Hepatocyte (in vitro differentiated cells): ENCODE measurements around the gene MYO1D. TPM values are rescaled to one million over a fixed set of nuclear protein-coding genes. Genes with fewer than 3 reads are reported as not detected.

ENCODE experiments used
- DNase-seq: peaks from one replicate; pipeline ENCODE4 v3.0.0-alpha.2; 2016; ENCODE audit warnings: low spot score
- H2AFZ ChIP-seq: fragments of 200-600 bp; sonication (generic); 2 replicates; pipeline ENCODE4 v1.6.0; 2016; ENCODE audit warnings: antibody characterized with exemption, mild to moderate bottlenecking
- H3K27ac ChIP-seq: fragments of 200-600 bp; sonication (generic); 2 replicates; pipeline ENCODE4 v1.5.1; 2016; ENCODE audit warnings: mild to moderate bottlenecking
- H3K27me3 ChIP-seq: fragments of 200-600 bp; sonication (generic); 2 replicates; pipeline ENCODE4 v1.6.1; 2016
- H3K36me3 ChIP-seq: fragments of 200-600 bp; sonication (generic); replicated peaks from 2 replicates; pipeline ENCODE4 v1.5.1; 2016; ENCODE audit warnings: low read depth; ENCODE audit not compliant: insufficient read depth
- H3K4me1 ChIP-seq: fragments of 200-600 bp; sonication (generic); 2 replicates; pipeline ENCODE4 v1.5.1; 2016; ENCODE audit warnings: mild to moderate bottlenecking, moderate library complexity; ENCODE audit not compliant: insufficient read depth
- H3K4me2 ChIP-seq: fragments of 200-600 bp; sonication (generic); 2 replicates; pipeline ENCODE4 v1.6.0; 2016
- H3K4me3 ChIP-seq: fragments of 200-600 bp; sonication (generic); 2 replicates; pipeline ENCODE4 v1.5.1; 2016; ENCODE audit warnings: mild to moderate bottlenecking
- H3K79me2 ChIP-seq: fragments of 200-600 bp; sonication (generic); 2 replicates; pipeline ENCODE4 v1.6.0; 2017; ENCODE audit warnings: mild to moderate bottlenecking
- H3K9me2 ChIP-seq: fragments of 200-600 bp; sonication (generic); replicated peaks from 2 replicates; pipeline ENCODE4 v1.6.0; 2017; ENCODE audit warnings: mild to moderate bottlenecking; ENCODE audit not compliant: insufficient read depth
- H3K9me3 ChIP-seq: fragments of 200-600 bp; sonication (generic); 2 replicates; pipeline ENCODE4 v1.5.1; 2016; ENCODE audit warnings: low read depth, mild to moderate bottlenecking
- H4K20me1 ChIP-seq: fragments of 200-600 bp; sonication (generic); 2 replicates; pipeline ENCODE4 v1.6.0; 2016; ENCODE audit warnings: mild to moderate bottlenecking; ENCODE audit not compliant: insufficient read depth, poor library complexity, severe bottlenecking
- CTCF ChIP-seq: fragments of 200-600 bp; sonication (generic); IDR thresholded peaks from 2 replicates; pipeline ENCODE4 v1.5.1; 2016; ENCODE audit warnings: antibody characterized with exemption, mild to moderate bottlenecking; ENCODE audit not compliant: poor library complexity
- EZH2 ChIP-seq: fragments of 200-600 bp; sonication (generic); IDR thresholded peaks from 2 replicates; pipeline ENCODE4 v1.6.1; 2016; ENCODE audit warnings: antibody characterized with exemption, mild to moderate bottlenecking, borderline replicate concordance
- EZH2phosphoT487 ChIP-seq: fragments of 200-600 bp; sonication (generic); IDR thresholded peaks from one replicate; pipeline ENCODE4 v1.6.1; 2018; ENCODE audit warnings: antibody characterized with exemption, mild to moderate bottlenecking, low read depth, moderate library complexity; ENCODE audit not compliant: unreplicated experiment, severe bottlenecking
- WGBS: methylation state at CpG from one replicate; pipeline ENCODE4 v1.1.6; 2016; ENCODE audit warnings: low lambda C conversion rate; ENCODE audit errors: missing lambda C conversion rate; 5-methylcytosine and 5-hydroxymethylcytosine counted together
- polyA plus RNA-seq: library from polyadenylated mRNA; unstranded; fragments of >200 nt; fragmentation: Nextera tagmentation; extraction: Ambion mirVana; gene quantifications from 2 replicates; pipeline ENCODE4 v1.2.1, GENCODE V29; 2016
- total RNA-seq: library from RNA; depleted of rRNA; stranded (reverse); fragments of >200 nt; gene quantifications from 2 replicates; pipeline ENCODE4 v1.2.3, GENCODE V29; 2014

The MYO1D gene
- total and polyA plus RNA-seq, 2 experiments from 2014 or later = 36.2 to 89.0 TPM

- Histone ChIP-seq H3K9me2 (no peaks in the 10 kb centered on the region), H3K4me3 (no peak overlapping the region), H3K36me3 (no peaks in the 10 kb centered on the region), H2AFZ (no peak overlapping the region), H3K4me2 (no peak overlapping the region), H3K27me3 (no peaks in the 10 kb centered on the region), H3K9me3 (no peaks in the 10 kb centered on the region), H3K4me1 (peaks cover 7% of the 10 kb centered on the region), H3K79me2 (peaks cover 3% of the 10 kb centered on the region), H4K20me1 (no peaks in the 10 kb centered on the region), H3K27ac (no peak overlapping the region)
- 81% methylated on average over 2 of the region's 2 CpGs for WGBS
- DNase-seq = no peak
- TF ChIP-seq EZH2phosphoT487 (no peak), EZH2 (no peak), CTCF (no peak)
Measured at GRCh38 chr17:32806646-32807045, 70.3 kb downstream of the MYO1D start.

- TF ChIP-seq EZH2 (no peak), CTCF (no peak), EZH2phosphoT487 (no peak)
- Histone ChIP-seq H3K4me1 (peaks cover 7% of the 10 kb centered on the region), H3K27ac (no peak overlapping the region), H3K4me2 (no peak overlapping the region), H3K9me3 (no peaks in the 10 kb centered on the region), H3K4me3 (no peak overlapping the region), H4K20me1 (no peaks in the 10 kb centered on the region), H2AFZ (no peak overlapping the region), H3K27me3 (no peaks in the 10 kb centered on the region), H3K9me2 (no peaks in the 10 kb centered on the region), H3K36me3 (no peaks in the 10 kb centered on the region), H3K79me2 (peaks cover 9% of the 10 kb centered on the region)
- no peak for DNase-seq
- 91% methylated on average over 5 of the region's 5 CpGs for WGBS
Measured at GRCh38 chr17:32805029-32805976, 71.6 kb downstream of the MYO1D start.

DNA sequence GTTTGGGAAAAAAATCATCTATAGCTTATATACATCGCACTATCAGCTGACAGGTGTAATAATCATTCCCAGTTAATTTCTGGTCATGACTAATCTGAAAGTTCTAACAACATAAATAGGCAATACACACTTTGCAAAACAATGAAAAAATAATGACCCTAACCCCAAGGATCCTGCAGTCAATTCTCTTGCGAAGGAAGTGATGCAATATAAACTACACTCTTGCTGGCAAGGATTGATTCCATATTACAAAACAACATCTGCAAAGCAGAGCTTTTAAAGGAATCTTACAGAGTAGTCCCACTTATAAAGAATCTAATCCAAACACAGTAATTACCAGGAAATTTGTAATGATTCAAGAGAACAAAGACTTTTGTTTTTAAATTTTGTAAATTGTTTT is 73.4 kb downstream of the MYO1D start:
- Histone ChIP-seq H2AFZ (no peak overlapping the region), H3K9me3 (no peaks in the 10 kb centered on the region)
- TF ChIP-seq EZH2phosphoT487 (no peak), CTCF (no peak), EZH2 (no peak)

More for the DNA sequence above, 73.4 kb downstream of the MYO1D start:
- no peak overlapping the region for H3K4me3 ChIP-seq
- no peaks in the 10 kb centered on the region for H4K20me1 ChIP-seq
- peaks cover 7% of the 10 kb centered on the region for H3K4me1 ChIP-seq
- no peak overlapping the region for H3K27ac ChIP-seq
- peaks cover 20% of the 10 kb centered on the region for H3K79me2 ChIP-seq
- no peaks in the 10 kb centered on the region for H3K27me3 ChIP-seq
- WGBS = 84% methylated on average over 2 of the region's 2 CpGs
- H3K9me2 ChIP-seq = no peaks in the 10 kb centered on the region
- H3K36me3 ChIP-seq = no peaks in the 10 kb centered on the region
- no peak for DNase-seq
- no peak overlapping the region for H3K4me2 ChIP-seq
